Transverse colon (tissue), 4 donors: Measurements from ENCODE around the gene L3MBTL4. TPM values are rescaled to one million over a fixed set of nuclear protein-coding genes. Genes with fewer than 3 reads are reported as not detected.

ENCODE experiments used
- DNase-seq: peaks from one replicate; pipeline ENCODE4 v3.0.0-alpha.2; 2019
- H3K27ac ChIP-seq, 4 donors: fragments of 200-600 bp; sonication (generic); 2 replicates each; pipeline ENCODE4 v1.5.1; 2016 to 2018; ENCODE audit warnings: inconsistent platforms in 4 of 4
- H3K27me3 ChIP-seq: fragments of 200-600 bp; sonication (generic); 2 replicates; pipeline ENCODE4 v1.5.1; 2017; ENCODE audit warnings: inconsistent platforms
- H3K36me3 ChIP-seq, 4 donors: fragments of 200-600 bp; sonication (generic); 2 replicates each; pipeline ENCODE4 v1.5.1; 2017 to 2019; ENCODE audit warnings: inconsistent platforms in 4 of 4
- H3K4me1 ChIP-seq, 4 donors: fragments of 200-600 bp; sonication (generic); 2 replicates each; pipeline ENCODE4 v1.5.1; 2017 to 2020; ENCODE audit warnings: inconsistent platforms in 4 of 4
- H3K4me3 ChIP-seq, 4 donors: fragments of 200-600 bp; sonication (generic); 1 replicate in 1 of 4; 2 replicates in 3 of 4; pipeline versions ENCODE4 v1.5.1 to v1.6.1; 2017 to 2019; ENCODE audit warnings: inconsistent platforms in 4 of 4
- H3K9me3 ChIP-seq, 2 donors: fragments of 200-600 bp; sonication (generic); 2 replicates each; pipeline ENCODE4 v1.5.1; 2017 to 2019; ENCODE audit warnings: inconsistent platforms in 2 of 2
- EP300 ChIP-seq: sonication (generic); formaldehyde crosslinking; IDR thresholded peaks from one replicate; pipeline ENCODE4 v1.6.1; 2017; ENCODE audit warnings: antibody characterized with exemption, low read depth
- POLR2A ChIP-seq: fragments of 450-650 bp; IDR thresholded peaks from one replicate; pipeline ENCODE4 v1.6.1; 2016; ENCODE audit warnings: antibody characterized with exemption, mild to moderate bottlenecking, moderate library complexity
- POLR2AphosphoS5 ChIP-seq, 3 donors: sonication (generic); formaldehyde crosslinking; IDR thresholded peaks; one replicate each; pipeline ENCODE4 v1.6.1; 2016; ENCODE audit warnings: antibody characterized with exemption in 3 of 3
- WGBS, 2 donors: methylation state at CpG; one replicate each; pipeline ENCODE4 v1.1.5; 2018; ENCODE audit warnings: low coverage in 1 of 2; 5-methylcytosine and 5-hydroxymethylcytosine counted together
- in situ Hi-C, 4 donors: fragments of 200-750 bp; cut with MboI; loops; one replicate each; pipeline versions ENCODE4 v1.15.0 to v1.15.1; 2017; ENCODE audit warnings: low sequenced_read_pairs in 3 of 4, low pct_ligation_motif_present in 1 of 4, low pct_unique_long_range_greater_than_20kb in 1 of 4
- intact Hi-C: fragments of 100-400 bp; cut with DNase I; formaldehyde crosslinking; loops from one replicate; pipeline ENCODE4 v1.15.1; 2023; ENCODE audit warnings: low total_unique reads
- total RNA-seq, 4 donors: library from RNA; depleted of rRNA; stranded (reverse); fragments of >200 nt; gene quantifications; one replicate each; pipeline ENCODE4 v1.1.0, GENCODE V29; 2016
- TF ChIP-seq, protein P1 (sequence below), 5 experiments: fragments of 200-600 bp in 3 of 5; fragments of 450-650 bp in 2 of 5; sonication (generic) in 3 of 5; IDR thresholded peaks; 1 replicate in 2 of 5; 2 replicates in 3 of 5; pipeline ENCODE4 v1.5.1; 2016 to 2017; ENCODE audit warnings: antibody characterized with exemption in 5 of 5, inconsistent platforms in 3 of 5, mild to moderate bottlenecking in 2 of 5, moderate library complexity in 1 of 5

Gene L3MBTL4
- total RNA-seq, 4 donors from 2014 or later = 0.20 to 4.9 (median 2.9) TPM

DNA sequence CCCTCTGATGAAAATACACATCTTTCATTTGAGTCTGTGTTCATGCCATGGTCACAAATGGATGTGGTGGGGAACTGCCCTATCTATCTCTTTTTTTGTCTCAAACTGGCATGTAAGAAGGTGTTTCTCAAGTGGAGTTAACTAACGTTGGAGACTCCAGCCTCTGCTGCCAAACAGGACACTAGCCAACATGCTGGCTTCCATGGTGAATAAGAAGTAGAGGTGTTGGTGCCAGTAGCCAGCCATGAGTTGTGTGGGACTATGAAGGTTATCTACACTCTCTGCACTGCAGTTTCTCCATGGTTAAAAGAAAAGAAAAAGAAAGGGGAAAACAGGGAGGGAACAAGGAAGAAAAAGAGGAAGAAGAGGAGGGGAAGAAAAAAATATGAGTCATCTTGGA lies 370.4 kb downstream of the L3MBTL4 start:
- H3K36me3 ChIP-seq = no peaks in the 10 kb centered on the region
- in situ Hi-C loops = no loop called here
- H3K9me3 ChIP-seq = no peaks in the 10 kb centered on the region
- intact Hi-C loops = no loop called here
- no peak overlapping the region for H3K27ac ChIP-seq
- TF ChIP-seq POLR2AphosphoS5 (IDR thresholded peaks at IDR 0.05) = no peak
- TF ChIP-seq EP300 = no peak
- no peak for TF ChIP-seq POLR2A
- TF ChIP-seq, protein P1, sequence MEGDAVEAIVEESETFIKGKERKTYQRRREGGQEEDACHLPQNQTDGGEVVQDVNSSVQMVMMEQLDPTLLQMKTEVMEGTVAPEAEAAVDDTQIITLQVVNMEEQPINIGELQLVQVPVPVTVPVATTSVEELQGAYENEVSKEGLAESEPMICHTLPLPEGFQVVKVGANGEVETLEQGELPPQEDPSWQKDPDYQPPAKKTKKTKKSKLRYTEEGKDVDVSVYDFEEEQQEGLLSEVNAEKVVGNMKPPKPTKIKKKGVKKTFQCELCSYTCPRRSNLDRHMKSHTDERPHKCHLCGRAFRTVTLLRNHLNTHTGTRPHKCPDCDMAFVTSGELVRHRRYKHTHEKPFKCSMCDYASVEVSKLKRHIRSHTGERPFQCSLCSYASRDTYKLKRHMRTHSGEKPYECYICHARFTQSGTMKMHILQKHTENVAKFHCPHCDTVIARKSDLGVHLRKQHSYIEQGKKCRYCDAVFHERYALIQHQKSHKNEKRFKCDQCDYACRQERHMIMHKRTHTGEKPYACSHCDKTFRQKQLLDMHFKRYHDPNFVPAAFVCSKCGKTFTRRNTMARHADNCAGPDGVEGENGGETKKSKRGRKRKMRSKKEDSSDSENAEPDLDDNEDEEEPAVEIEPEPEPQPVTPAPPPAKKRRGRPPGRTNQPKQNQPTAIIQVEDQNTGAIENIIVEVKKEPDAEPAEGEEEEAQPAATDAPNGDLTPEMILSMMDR (IDR thresholded peaks at IDR 0.05) = no peak
- DNase-seq = no peak
- H3K4me1 ChIP-seq = no peaks in the 10 kb centered on the region
- no peaks in the 10 kb centered on the region for H3K27me3 ChIP-seq
- WGBS, 2 donors = 75% methylated on average over 1 of the region's 1 CpG
- no peak overlapping the region for H3K4me3 ChIP-seq

DNA sequence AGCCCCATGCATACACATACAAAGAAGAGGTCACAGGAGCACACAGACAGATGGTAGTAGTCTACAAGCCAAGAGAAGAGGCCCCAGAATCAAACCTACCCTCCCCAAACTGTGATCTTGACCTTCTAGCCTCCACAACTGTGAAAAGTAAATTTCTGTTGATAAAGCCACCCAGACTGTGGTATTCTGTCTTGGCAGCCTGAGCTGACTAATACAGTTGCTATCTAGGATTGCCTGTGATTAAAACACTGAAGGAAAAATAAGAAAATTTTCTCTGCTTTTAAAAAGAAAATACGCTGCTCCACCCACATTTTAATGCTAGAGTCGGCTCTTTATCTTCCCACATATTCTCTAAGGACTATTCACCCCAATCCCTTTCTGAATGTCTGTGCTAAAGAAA lies 375.7 kb downstream of the L3MBTL4 start:
- Histone ChIP-seq H3K27me3 (no peaks in the 10 kb centered on the region), H3K27ac (no peak overlapping the region), H3K36me3 (no peaks in the 10 kb centered on the region), H3K9me3 (peaks cover 7% of the 10 kb centered on the region in 2 donors), H3K4me3 (no peak overlapping the region), H3K4me1 (no peaks in the 10 kb centered on the region)
- in situ Hi-C loops (no loop called here), intact Hi-C loops (no loop called here)
- DNase-seq = no peak
- TF ChIP-seq POLR2AphosphoS5 (IDR thresholded peaks at IDR 0.05) (no peak), POLR2A (no peak), EP300 (no peak)
- TF ChIP-seq, protein P1 (IDR thresholded peaks at IDR 0.05) = no peak
- 86 to 100% methylated on average over 2 of the region's 2 CpGs for WGBS, 2 donors

- H3K27ac ChIP-seq = no peak overlapping the region
- H3K4me1 ChIP-seq = no peaks in the 10 kb centered on the region
- whole genome bisulfite sequencing, 2 donors = 57 to 83% methylated on average over 1 to 2 of the region's 2 CpGs
- peaks cover 3 to 7% of the 10 kb centered on the region in 2 donors for H3K9me3 ChIP-seq
- no peak overlapping the region for H3K4me3 ChIP-seq
- no peaks in the 10 kb centered on the region for H3K36me3 ChIP-seq
- DNase-seq = no peak
- in situ Hi-C loops (no loop called here), intact Hi-C loops (no loop called here)
- no peaks in the 10 kb centered on the region for H3K27me3 ChIP-seq
- TF ChIP-seq, protein P1 (IDR thresholded peaks at IDR 0.05) = no peak
- TF ChIP-seq POLR2AphosphoS5 (IDR thresholded peaks at IDR 0.05) (no peak), EP300 (no peak), POLR2A (no peak)
Measured at GRCh38 chr18:6031442-6031841, 383.3 kb downstream of the L3MBTL4 start.

- DNase-seq = no peak
- intact Hi-C loops = no loop called here
- peaks cover 0 to 3% of the 10 kb centered on the region in 2 donors for H3K9me3 ChIP-seq
- H3K4me3 ChIP-seq = no peak overlapping the region
- no peak overlapping the region for H3K27ac ChIP-seq
- H3K36me3 ChIP-seq = no peaks in the 10 kb centered on the region
- no peaks in the 10 kb centered on the region for H3K4me1 ChIP-seq
- in situ Hi-C loops = no loop called here
- WGBS, 2 donors = 44 to 52% methylated on average over 2 of the region's 2 CpGs
- no peaks in the 10 kb centered on the region for H3K27me3 ChIP-seq
- TF ChIP-seq POLR2AphosphoS5 (IDR thresholded peaks at IDR 0.05) (no peak), EP300 (no peak), POLR2A (no peak)
- TF ChIP-seq, protein P1 (IDR thresholded peaks at IDR 0.05) = no peak
Measured at GRCh38 chr18:6031002-6031401, 383.7 kb downstream of the L3MBTL4 start.
